Effector CD4-positive, alpha-beta T cell (primary cell): ENCODE data around the gene IQCF6.
"Not testable (repeated sequence)": the region's sequence is repeated elsewhere in the genome, so short reads cannot be mapped to it uniquely, and the experiment has no call there.

Experiments
- DNase-seq: peaks from one replicate; pipeline ENCODE4 v3.0.0-alpha.2; 2020

The IQCF6 gene

DNA sequence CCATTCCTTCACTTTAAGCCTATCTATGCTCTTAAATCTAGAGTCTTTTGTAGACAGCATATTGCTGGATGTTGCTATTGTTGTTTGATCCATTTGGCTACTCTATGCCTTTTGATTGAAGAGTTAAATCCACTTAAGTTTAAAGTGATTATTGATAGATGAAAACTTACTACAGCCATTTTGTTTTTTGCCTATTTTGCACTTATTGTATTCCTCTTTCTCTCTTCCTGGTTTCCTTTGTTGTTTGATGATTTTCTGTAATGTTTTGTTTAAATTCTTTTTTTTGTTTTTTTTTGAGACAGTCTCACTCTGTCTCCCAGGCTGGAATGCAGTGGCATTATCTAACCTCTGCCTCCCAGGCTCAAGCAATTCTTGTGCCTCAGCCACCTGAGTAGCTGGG, 19.8 kb downstream of the IQCF6 start:
- DNase-seq = no peak

DNA sequence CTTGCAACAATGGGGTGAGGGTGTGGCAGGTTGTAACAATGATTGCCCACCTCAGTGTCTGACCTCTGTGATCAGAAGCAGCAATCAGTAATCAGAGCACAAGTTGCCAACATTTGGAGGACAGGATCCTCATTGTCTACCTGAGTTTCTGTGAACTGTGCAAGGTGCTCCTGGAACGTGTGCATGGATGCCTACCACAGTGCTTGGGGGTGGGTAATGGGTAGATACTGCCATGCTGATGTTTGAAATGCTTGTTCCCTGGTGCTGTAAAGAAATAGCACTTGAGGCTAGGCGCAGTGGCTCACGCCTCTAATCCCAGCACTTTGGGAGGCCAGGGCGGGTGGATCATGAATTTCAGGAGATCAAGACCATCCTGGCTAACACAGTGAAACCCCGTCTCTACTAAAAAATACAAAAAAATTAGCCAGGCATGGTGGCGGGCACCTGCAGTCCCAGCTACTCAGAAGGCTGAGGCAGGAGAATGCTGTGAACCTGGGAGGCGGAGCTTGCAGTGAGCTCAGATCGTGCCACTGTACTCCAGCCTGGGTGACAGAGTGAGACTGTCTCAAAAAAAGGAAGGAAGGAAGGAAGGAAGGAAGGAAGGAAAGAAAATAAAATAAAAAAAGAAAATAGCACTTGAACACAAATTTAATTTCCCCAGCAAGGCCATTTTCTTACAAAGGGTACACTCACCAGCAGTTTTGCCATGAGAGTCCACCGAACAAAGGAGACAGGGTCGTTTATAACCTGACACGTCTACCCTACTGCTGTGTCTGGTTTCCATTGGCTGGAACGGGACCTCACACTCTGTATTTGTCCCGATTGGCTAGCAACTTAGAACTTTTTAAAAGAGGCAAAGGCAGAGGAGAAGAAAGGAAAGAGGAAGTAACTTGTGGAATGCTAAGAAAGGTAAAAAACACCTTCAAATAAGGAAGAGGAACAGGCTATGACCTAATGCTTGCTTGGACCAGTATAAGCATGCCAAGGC, 25.0 kb downstream of the IQCF6 start:
- not testable (repeated sequence) for DNase-seq

DNA sequence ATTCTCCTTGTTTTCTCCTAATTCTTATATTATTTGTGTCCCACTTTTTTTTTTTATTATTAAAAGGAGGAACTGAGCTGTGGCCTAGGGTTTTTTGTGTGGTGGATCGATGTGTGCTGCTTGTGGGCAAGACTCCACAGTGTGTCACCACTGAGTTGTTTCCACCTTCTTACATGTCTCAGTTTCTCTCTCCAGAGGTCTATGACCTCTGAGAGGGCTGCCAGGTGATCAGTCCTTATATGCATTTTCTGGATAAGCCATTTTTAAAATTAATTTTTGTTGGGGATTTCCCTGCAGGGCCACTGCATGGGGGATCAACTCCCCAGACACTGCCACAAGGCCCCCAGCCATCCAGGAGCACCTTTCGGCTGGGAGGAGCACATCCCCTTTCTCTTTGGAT, 27.8 kb downstream of the IQCF6 start:
- no peak for DNase-seq

DNA sequence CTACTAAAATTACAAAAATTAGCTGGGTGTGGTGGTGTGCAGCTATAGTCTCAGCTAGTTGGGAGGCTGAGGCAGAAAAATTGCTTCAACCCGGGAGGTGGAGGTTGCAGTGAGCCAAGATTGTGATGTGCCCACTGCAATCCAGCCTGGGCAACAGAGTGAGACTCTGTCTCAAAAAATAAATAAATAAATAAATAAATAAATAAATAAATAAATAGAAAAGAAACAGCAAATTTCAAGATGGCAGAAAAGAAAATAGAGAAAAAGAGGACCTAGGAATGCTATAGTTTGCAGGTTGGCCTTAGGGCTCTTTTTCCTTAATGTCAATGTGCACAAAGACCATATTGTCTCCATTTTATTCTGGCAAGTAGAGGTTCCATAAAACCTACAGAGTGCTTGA, 28.2 kb downstream of the IQCF6 start:
- DNase-seq = no peak

DNA sequence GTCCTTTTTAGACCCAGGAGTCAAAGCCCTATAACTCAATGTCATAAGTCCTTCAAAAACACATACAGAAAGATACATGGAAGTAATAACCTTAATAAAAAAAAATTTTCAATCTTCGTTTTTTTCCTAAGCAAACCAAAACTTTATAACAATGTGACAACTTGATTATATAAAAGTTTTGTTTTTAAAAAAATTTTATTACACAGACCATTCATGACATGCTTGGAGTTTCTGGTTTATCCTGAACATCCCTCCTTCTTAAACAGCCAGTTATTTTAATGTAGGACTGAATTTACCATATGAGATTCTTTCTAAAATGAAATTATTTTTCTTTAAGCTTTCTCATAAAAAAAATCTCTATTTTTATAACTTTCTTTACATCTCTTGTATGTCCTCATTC, 30.7 kb downstream of the IQCF6 start:
- no peak for DNase-seq

DNA sequence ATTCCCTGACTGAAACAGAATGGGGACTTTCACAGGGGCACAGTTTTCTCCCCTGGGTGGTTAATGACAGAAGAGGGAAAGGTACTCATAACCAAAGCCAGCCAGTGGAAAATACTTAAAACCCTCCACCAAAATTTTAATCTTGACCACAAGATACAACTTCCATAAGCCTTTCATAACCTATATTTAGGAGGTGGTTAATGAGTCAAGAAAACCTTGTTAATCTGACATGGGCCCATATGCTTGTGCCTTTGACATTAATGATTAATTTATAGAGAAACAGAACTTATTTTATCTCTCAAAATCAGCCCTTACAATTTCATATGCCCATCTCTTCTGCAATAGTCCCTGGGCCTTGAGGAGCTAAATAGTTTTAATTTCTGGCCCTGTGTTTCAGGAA, 31.2 kb downstream of the IQCF6 start:
- DNase-seq = no peak

DNA sequence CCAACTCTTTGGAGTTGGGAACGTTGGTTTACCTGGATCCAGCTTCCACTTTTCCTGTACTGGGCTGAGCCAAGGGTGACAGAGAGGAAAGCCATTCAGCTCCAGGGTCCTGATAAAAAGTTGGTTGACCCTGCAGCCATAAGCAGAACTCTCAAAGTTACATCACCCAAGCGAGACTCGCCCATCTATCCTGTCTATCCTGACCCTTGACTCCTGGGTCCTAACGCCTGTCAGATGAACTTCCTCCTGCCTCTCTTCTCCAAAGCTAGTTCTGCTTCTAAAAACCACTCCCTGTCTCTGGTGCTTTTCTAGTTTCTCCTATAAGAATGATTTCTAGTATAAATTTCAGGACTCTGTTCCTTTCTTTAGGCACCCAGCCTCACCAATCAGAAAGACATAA, 36.1 kb downstream of the IQCF6 start:
- DNase-seq = not testable (repeated sequence)

DNA sequence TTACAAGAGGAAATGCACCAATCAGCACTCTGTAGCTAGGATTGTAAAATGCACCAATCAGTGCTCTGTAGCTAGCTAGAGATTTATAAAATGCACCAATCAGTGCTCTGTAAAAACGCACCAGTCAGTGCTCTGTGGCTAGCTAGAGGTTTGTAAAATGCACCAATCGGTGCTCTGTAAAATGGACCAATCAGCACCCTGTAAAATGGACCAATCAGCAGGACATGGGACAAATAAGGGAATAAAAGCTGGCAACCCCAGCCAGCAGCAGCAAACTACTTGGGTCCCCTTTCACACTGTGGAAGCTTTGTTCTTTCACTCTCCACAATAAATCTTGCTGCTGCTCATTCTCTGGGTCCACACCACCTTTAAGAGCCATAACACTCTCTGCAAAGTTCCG, 36.7 kb downstream of the IQCF6 start:
- not testable (repeated sequence) for DNase-seq

DNA sequence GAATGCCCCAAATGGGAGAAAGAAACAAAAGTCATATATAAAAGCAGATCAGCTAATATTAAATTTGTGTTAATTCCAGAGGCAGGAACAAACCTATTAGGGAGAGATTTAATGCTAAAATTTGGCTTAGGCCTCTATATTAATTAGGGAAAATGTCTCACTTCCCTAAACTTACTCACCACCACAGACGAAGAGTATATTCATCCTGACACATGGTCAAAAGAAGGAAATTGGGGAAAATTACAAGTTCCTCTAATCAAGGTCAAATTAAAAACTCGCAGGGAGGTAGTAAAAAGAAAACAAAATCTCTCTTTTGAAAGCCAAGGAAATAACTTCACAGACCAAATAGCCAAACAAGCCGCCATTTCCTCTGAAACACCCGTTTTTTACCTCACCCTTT, 39.9 kb downstream of the IQCF6 start:
- no peak for DNase-seq

DNA sequence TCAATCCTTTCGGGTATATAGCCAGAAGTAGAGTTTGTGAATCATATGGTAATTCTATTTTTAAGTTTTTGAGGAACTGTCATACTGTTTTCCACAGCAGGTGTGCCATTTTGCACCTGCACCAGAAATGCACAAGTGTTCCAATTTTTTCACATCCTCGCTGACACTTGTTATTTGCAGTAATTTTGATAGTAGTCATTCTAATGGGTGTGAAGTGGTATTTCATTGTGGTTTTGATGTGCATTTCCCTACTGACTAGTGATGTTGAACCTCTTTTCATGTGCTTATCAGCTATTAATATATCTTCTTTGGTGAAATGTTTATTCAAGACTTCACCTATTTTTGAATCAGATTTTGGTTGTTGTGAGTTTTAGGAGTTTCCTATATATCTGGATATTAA, 43.1 kb downstream of the IQCF6 start:
- DNase-seq = no peak

DNA sequence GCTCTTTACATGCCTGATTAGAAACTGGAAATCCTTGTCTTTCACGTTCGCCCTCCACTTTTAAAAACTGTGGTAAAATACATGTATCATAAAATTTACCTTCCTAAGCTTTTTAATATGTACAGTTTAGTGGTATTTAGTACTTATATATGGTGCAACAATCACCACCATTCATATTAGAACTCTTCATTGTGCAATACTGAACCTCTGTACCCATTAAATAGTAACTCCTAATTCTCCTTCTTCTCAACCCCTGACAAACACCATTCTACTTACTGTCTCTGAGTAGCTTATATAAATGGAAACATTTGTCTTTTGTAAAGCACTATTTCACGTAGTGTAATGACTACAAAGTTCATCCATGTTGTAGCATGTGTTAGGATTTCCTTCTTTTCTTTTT, 44.0 kb downstream of the IQCF6 start:
- no peak for DNase-seq

DNA sequence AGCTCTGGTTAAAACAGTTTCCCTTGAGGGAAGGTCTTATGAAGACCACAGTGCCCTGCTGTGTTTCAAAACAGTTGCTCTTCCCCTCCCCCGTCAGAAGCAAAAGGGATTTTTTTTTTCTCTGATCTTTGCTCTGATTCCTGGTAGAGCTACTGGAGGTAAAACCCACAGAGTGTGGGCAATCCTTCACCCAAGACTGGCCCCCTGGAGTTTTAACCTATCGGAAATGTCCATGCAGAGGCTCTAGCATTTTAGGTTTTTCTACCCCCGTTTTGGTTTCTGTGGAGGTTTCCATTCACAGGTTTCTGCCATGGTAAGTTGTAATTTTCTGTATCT, 44.5 kb downstream of the IQCF6 start:
- no peak for DNase-seq

DNA sequence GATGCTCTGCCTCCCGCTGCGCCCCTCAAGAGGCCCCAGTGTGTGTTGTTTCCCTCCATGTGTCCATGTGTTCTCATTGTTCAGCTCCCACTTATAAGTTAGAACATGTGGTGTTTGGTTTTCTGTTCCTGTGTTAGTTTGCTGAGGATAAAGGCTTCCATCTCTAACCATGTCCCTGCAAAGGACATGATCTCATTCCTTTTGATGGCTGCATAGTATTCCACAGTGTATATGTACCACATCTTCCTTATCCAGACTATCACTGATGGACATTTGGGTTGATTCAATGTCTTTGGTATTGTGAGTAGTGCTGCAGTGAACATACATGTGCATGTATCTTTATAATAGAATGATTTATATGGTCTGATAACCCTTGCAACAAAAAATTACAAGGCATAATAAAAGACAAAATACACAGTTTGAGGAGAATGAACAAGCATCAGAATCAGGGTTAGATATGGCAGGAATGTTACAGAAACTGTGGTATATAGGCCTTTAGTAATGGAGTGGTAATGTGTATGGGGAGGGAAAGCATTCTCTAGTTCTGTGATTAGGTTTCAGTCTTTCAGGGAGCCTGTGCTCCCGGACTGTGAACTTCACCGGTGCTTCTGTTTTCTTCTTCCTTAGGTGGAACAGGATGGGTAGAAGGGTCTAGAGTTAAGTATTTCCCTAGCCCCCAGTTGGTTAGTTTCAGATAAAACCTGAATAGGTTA, 45.0 kb downstream of the IQCF6 start:
- no peak for DNase-seq

DNA sequence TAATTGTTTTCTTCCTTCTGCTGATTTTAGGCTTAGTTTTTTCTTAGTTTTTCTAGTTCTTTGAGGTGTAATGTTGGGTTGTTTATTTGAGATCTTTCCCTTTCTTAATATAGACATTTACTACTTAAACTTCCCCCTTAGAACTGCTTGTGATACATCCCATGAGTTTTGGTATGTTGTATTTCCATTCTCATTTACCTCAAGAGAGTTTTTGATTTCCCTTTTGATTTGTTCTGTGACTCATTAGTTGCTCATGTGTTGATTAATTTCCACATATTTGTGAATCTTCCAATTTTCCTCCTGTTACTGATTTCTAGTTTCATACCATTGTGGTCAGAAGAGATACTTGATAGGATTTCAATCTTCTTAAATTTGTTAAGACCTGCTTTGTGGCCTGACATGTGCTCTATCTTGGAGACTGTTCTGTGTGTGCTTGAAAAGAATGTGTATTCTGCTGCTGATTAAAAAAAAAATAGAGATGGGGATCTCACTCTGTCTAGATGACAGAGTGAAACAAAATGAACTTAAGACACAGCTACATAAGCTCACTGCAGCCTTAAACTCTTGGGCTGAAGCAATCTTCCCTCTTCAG, 49.9 kb downstream of the IQCF6 start:
- DNase-seq = no peak
